Measurements from ENCODE around the gene EXOC8. TPM values are rescaled to one million over a fixed set of nuclear protein-coding genes. Genes with fewer than 3 reads are reported as not detected.

EXOC8 gene
- total and polyA plus RNA-seq, 9 of the 15 experiments (the other 6 are each of a cell fraction or from before 2014, with no cell fraction given), result 2.1 to 13.6 (median 7.2) TPM

DNA sequence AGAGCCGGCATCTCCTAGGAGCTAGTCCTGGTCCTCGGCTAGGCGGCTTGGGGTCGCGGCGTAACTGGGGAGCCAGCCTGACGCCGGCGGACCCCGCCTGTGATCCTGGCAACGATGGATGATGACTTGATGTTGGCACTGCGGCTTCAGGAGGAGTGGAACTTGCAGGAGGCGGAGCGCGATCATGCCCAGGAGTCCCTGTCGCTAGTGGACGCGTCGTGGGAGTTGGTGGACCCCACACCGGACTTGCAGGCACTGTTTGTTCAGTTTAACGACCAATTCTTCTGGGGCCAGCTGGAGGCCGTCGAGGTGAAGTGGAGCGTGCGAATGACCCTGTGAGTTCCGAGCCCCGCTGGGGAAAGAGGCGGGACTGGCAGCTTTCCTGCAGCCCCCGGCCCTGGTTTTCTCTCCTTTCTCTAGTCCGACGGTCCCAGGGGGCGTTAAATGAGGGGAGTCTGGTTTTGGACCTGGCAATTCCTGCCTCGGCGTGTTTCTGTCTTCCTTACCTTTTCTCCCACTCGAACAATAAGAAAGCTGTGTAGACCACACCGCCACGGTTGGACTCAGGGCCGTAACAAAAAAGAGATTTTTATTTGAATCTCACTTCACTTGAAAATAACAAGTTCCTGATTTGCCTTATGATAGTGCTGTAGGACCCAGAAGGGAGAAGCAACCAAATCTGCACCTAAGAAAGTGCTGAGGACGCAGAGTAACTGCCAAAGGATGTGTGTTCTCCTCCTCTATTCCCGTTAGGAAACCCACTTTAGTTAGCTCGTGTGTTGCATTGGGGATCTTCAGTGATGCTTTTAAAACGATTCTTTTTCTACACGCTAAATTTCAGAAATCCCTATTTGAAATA is 847 bp upstream of the EXOC8 start, which contains the start of gene SPRTN (continued):
- TF ChIP-seq, protein P1, sequence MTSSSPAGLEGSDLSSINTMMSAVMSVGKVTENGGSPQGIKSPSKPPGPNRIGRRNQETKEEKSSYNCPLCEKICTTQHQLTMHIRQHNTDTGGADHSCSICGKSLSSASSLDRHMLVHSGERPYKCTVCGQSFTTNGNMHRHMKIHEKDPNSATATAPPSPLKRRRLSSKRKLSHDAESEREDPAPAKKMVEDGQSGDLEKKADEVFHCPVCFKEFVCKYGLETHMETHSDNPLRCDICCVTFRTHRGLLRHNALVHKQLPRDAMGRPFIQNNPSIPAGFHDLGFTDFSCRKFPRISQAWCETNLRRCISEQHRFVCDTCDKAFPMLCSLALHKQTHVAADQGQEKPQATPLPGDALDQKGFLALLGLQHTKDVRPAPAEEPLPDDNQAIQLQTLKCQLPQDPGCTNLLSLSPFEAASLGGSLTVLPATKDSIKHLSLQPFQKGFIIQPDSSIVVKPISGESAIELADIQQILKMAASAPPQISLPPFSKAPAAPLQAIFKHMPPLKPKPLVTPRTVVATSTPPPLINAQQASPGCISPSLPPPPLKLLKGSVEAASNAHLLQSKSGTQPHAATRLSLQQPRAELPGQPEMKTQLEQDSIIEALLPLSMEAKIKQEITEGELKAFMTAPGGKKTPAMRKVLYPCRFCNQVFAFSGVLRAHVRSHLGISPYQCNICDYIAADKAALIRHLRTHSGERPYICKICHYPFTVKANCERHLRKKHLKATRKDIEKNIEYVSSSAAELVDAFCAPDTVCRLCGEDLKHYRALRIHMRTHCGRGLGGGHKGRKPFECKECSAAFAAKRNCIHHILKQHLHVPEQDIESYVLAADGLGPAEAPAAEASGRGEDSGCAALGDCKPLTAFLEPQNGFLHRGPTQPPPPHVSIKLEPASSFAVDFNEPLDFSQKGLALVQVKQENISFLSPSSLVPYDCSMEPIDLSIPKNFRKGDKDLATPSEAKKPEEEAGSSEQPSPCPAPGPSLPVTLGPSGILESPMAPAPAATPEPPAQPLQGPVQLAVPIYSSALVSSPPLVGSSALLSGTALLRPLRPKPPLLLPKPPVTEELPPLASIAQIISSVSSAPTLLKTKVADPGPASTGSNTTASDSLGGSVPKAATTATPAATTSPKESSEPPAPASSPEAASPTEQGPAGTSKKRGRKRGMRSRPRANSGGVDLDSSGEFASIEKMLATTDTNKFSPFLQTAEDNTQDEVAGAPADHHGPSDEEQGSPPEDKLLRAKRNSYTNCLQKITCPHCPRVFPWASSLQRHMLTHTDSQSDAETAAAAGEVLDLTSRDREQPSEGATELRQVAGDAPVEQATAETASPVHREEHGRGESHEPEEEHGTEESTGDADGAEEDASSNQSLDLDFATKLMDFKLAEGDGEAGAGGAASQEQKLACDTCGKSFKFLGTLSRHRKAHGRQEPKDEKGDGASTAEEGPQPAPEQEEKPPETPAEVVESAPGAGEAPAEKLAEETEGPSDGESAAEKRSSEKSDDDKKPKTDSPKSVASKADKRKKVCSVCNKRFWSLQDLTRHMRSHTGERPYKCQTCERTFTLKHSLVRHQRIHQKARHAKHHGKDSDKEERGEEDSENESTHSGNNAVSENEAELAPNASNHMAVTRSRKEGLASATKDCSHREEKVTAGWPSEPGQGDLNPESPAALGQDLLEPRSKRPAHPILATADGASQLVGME (CRISPR knock-in tag; IDR thresholded peaks at IDR 0.05), result 0 out of 2 replicates have a peak, but pooled peaks have one; percentile 57
- TF ChIP-seq, protein P2, sequence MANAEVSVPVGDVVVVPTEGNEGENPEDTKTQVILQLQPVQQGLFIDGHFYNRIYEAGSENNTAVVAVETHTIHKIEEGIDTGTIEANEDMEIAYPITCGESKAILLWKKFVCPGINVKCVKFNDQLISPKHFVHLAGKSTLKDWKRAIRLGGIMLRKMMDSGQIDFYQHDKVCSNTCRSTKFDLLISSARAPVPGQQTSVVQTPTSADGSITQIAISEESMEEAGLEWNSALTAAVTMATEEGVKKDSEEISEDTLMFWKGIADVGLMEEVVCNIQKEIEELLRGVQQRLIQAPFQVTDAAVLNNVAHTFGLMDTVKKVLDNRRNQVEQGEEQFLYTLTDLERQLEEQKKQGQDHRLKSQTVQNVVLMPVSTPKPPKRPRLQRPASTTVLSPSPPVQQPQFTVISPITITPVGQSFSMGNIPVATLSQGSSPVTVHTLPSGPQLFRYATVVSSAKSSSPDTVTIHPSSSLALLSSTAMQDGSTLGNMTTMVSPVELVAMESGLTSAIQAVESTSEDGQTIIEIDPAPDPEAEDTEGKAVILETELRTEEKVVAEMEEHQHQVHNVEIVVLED (CRISPR knock-in tag; IDR thresholded peaks at IDR 0.05), result no peak
- TF ChIP-seq RFX1 (IDR thresholded peaks at IDR 0.05), result peak; percentile 32; the same call in 1 of the 2 replicates
- TF ChIP-seq PML (IDR thresholded peaks at IDR 0.05; ENCODE audit: low read length), result peak; percentile 33; the same call in 1 of the 2 replicates
- TF ChIP-seq, protein P3, sequence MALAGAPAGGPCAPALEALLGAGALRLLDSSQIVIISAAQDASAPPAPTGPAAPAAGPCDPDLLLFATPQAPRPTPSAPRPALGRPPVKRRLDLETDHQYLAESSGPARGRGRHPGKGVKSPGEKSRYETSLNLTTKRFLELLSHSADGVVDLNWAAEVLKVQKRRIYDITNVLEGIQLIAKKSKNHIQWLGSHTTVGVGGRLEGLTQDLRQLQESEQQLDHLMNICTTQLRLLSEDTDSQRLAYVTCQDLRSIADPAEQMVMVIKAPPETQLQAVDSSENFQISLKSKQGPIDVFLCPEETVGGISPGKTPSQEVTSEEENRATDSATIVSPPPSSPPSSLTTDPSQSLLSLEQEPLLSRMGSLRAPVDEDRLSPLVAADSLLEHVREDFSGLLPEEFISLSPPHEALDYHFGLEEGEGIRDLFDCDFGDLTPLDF (CRISPR knock-in tag; IDR thresholded peaks at IDR 0.05), result 0 out of 2 replicates have a peak, but pooled peaks have one; percentile 62
- TF ChIP-seq, protein P4, sequence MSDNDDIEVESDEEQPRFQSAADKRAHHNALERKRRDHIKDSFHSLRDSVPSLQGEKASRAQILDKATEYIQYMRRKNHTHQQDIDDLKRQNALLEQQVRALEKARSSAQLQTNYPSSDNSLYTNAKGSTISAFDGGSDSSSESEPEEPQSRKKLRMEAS (CRISPR knock-in tag; IDR thresholded peaks at IDR 0.05), result peak; percentile 56
- TF ChIP-seq, protein P5, sequence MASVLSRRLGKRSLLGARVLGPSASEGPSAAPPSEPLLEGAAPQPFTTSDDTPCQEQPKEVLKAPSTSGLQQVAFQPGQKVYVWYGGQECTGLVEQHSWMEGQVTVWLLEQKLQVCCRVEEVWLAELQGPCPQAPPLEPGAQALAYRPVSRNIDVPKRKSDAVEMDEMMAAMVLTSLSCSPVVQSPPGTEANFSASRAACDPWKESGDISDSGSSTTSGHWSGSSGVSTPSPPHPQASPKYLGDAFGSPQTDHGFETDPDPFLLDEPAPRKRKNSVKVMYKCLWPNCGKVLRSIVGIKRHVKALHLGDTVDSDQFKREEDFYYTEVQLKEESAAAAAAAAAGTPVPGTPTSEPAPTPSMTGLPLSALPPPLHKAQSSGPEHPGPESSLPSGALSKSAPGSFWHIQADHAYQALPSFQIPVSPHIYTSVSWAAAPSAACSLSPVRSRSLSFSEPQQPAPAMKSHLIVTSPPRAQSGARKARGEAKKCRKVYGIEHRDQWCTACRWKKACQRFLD (CRISPR knock-in tag; IDR thresholded peaks at IDR 0.05), result peak; percentile 75; the same call in 1 of the 2 replicates
- no peak for TF ChIP-seq ETV6 (IDR thresholded peaks at IDR 0.05; ENCODE audit: borderline replicate concordance in 1 of 2, low read depth in 2 of 2, low read length in 1 of 2)
- TF ChIP-seq ETV6 (CRISPR knock-in tag; IDR thresholded peaks at IDR 0.05; ENCODE audit: borderline replicate concordance), result peak; percentile 74; the same call in 1 of the 2 replicates
- no peak for TF ChIP-seq NFATC3 (IDR thresholded peaks at IDR 0.05)
- TF ChIP-seq SIN3A (IDR thresholded peaks at IDR 0.05; ENCODE audit: borderline replicate concordance in 2 of 2, control insufficient read depth in 1 of 2, low read depth in 2 of 2, low read length in 2 of 2), result peak; percentile 8 to 75; a peak in 1 of 4 replicates
- no peak for TF ChIP-seq MYC (IDR thresholded peaks at IDR 0.05; ENCODE audit: low read depth, low read length)
- TF ChIP-seq MYC (CRISPR knock-in tag; IDR thresholded peaks at IDR 0.05; ENCODE audit: borderline replicate concordance, low read depth), result 0 out of 2 replicates have a peak, but pooled peaks have one; percentile 31
